ENCODE results near the gene EXPH5.
"Not testable (repeated sequence)": the region's sequence is repeated elsewhere in the genome, so short reads cannot be mapped to it uniquely, and the experiment has no call there.

The EXPH5 gene

DNA sequence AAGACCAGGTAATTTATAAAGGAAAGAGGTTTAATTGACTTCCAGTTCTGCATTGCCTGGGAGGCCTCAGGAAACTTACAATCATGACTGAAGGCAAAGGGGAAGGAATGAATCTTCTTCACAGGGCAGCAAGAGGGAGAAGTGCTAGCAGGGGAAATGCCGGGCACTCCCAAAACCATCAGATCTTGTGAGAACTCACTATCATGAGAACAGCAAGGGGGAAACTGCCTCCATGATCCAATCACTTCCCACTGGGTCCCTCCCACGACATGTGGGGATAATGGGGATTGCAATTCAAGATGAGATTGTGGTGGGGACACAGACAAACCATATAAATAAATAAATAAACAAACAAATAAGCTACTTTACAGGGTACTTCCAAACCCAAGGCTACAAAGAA lies 28.8 kb upstream of the EXPH5 start:
- Histone ChIP-seq H3K4me1 (ENCODE audit: control insufficient read depth, low read depth, low read length) (no peaks in the 10 kb centered on the region), H3K9me3 (ENCODE audit: control insufficient read depth, low read depth, low read length) (no peaks in the 10 kb centered on the region), H3K27me3 (ENCODE audit: control insufficient read depth, insufficient read depth, low read length) (no peaks in the 10 kb centered on the region), H3K27ac (ENCODE audit: low read length) (no peak overlapping the region), H3K36me3 (ENCODE audit: control insufficient read depth, low read depth, low read length) (no peaks in the 10 kb centered on the region), H3K9ac (ENCODE audit: low read length) (no peak overlapping the region), H3K4me3 (ENCODE audit: low read length) (no peak overlapping the region)

DNA sequence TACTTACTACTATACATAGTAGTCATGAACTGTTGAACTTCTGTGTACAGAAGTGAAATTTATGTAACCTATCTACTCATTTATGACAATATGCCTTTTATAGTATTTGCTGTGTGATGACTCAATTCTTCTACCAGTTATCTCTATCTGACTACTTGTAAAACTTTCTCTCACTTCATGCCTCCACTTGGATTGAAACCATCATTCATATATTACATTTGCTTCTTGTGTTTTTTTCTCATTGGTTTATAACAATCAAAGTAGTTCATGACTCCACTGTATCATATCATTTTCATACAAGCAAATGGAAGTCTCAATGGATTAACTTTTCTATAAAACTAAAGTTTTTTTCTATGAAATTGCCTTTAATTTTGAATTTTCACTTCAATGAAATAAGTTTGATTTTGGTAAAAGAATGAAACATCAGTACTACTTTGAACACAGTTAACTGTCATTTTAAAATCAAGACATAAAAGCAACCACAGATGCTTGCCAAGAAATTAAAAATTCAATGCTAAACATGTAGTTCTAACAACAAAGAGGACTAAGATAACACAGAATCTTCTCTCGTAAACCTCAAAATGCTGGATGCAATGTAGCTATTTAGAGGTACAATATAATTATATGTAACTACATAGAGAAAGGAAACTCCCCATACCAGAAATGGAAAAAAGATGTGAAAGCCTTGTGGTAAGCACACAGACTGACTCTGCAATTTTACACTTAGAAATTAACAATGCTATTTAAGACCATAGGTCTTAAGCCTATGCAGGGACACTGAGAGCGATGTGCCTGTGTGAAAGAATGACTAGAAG lies 27.6 kb upstream of the EXPH5 start:
- H3K27me3 ChIP-seq (ENCODE audit: control insufficient read depth, insufficient read depth, low read length): no peaks in the 10 kb centered on the region
- no peaks in the 10 kb centered on the region for H3K9me3 ChIP-seq (ENCODE audit: control insufficient read depth, low read depth, low read length)
- H3K27ac ChIP-seq (ENCODE audit: low read length): no peak overlapping the region
- no peaks in the 10 kb centered on the region for H3K4me1 ChIP-seq (ENCODE audit: control insufficient read depth, low read depth, low read length)
- H3K36me3 ChIP-seq (ENCODE audit: control insufficient read depth, low read depth, low read length): no peaks in the 10 kb centered on the region
- no peak overlapping the region for H3K4me3 ChIP-seq (ENCODE audit: low read length)
- no peak overlapping the region for H3K9ac ChIP-seq (ENCODE audit: low read length)

DNA sequence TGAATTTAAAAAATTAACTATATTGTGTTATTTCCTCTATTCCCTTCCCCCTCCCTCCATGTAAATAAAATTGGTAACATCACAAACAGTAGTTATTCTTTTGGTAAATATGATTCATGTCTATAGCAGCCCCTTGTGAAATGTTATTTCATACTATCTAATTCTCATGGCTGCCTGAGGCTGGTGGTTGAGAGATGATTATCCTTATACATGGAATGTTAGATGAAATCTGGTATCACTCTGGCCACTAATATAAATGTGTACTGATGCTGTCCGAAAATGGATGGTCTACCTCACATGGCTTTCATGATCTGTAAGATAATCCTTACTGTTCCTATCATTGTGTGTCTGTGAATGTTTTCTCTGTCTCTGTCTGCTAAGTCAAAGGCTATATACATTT lies 25.0 kb upstream of the EXPH5 start:
- no peaks in the 10 kb centered on the region for H3K4me1 ChIP-seq (ENCODE audit: control insufficient read depth, low read depth, low read length)
- no peaks in the 10 kb centered on the region for H3K36me3 ChIP-seq (ENCODE audit: control insufficient read depth, low read depth, low read length)
- no peaks in the 10 kb centered on the region for H3K9me3 ChIP-seq (ENCODE audit: control insufficient read depth, low read depth, low read length)
- no peak overlapping the region for H3K4me3 ChIP-seq (ENCODE audit: low read length)
- H3K27me3 ChIP-seq (ENCODE audit: control insufficient read depth, insufficient read depth, low read length): no peaks in the 10 kb centered on the region
- H3K9ac ChIP-seq (ENCODE audit: low read length): no peak overlapping the region
- no peak overlapping the region for H3K27ac ChIP-seq (ENCODE audit: low read length)

DNA sequence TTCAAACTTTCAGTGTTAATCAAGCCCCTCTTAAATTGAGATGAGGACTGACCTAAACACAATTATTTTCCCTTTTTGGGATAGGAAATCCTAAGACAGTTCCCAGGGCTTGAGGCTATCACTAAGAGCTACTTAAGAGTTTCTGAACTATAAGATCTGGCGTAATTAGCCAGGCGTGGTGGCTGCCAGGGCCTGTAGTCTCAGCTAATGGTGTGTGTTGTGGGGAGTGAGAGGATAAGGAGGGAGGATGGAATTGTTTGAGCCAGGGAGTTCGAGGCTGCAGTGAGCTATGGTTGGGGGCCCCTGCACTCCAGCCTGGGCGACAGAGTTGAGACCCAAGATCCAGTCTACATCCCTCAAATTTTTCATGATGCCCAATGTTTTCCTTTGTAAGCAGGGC lies 23.5 kb upstream of the EXPH5 start:
- no peaks in the 10 kb centered on the region for H3K4me1 ChIP-seq (ENCODE audit: control insufficient read depth, low read depth, low read length)
- no peak overlapping the region for H3K27ac ChIP-seq (ENCODE audit: low read length)
- no peak overlapping the region for H3K9ac ChIP-seq (ENCODE audit: low read length)

DNA sequence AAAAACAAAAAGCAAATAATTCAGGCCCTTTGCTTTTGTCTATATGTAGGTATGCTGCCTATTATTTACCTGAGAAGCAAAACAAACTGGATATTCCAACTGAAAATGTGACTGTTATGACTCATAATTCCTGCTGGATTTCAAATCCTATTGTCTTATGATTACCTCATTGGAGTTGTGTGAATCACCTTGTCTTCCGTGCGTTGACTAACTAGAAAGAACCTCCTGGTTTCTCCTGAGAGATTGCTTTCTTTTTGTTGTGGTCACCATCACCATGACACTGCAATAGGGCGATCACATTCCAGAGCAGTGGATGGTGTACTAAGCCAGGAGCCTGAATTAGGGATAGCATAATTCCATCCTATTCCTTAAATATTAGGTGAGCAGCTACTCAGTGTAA lies 23.0 kb upstream of the EXPH5 start:
- H3K27ac ChIP-seq (ENCODE audit: low read length): no peak overlapping the region
- no peak overlapping the region for H3K4me3 ChIP-seq (ENCODE audit: low read length)
- no peaks in the 10 kb centered on the region for H3K36me3 ChIP-seq (ENCODE audit: control insufficient read depth, low read depth, low read length)
- no peak overlapping the region for H3K9ac ChIP-seq (ENCODE audit: low read length)
- no peaks in the 10 kb centered on the region for H3K4me1 ChIP-seq (ENCODE audit: control insufficient read depth, low read depth, low read length)
- no peaks in the 10 kb centered on the region for H3K9me3 ChIP-seq (ENCODE audit: control insufficient read depth, low read depth, low read length)
- no peaks in the 10 kb centered on the region for H3K27me3 ChIP-seq (ENCODE audit: control insufficient read depth, insufficient read depth, low read length)

More for the DNA sequence above, 23.5 kb upstream of the EXPH5 start:
- no peaks in the 10 kb centered on the region for H3K36me3 ChIP-seq (ENCODE audit: control insufficient read depth, low read depth, low read length)
- no peak overlapping the region for H3K4me3 ChIP-seq (ENCODE audit: low read length)
- H3K9me3 ChIP-seq (ENCODE audit: control insufficient read depth, low read depth, low read length): no peaks in the 10 kb centered on the region
- H3K27me3 ChIP-seq (ENCODE audit: control insufficient read depth, insufficient read depth, low read length): no peaks in the 10 kb centered on the region

DNA sequence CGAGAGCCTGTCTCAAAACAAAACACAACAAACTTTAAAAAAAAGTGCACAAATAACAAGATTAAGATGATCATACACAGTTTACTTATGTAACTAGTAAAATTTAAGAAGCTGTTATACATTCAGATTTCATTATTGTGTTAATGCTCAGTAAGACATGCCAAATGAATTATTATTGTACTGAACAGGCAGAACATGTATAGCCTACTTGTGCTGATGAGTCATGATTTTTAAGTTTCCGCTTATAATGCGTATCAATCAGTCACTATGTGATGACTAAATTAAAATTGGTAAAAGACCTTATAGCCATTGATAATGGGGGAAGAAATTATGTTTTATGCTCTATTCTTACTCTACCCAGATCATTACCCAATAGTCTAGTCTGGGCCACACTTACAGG lies 20.5 kb upstream of the EXPH5 start:
- H3K4me1 ChIP-seq (ENCODE audit: control insufficient read depth, low read depth, low read length): no peaks in the 10 kb centered on the region
- H3K4me3 ChIP-seq (ENCODE audit: low read length): no peak overlapping the region
- H3K9me3 ChIP-seq (ENCODE audit: control insufficient read depth, low read depth, low read length): no peaks in the 10 kb centered on the region
- no peak overlapping the region for H3K9ac ChIP-seq (ENCODE audit: low read length)
- H3K36me3 ChIP-seq (ENCODE audit: control insufficient read depth, low read depth, low read length): no peaks in the 10 kb centered on the region
- no peak overlapping the region for H3K27ac ChIP-seq (ENCODE audit: low read length)
- no peaks in the 10 kb centered on the region for H3K27me3 ChIP-seq (ENCODE audit: control insufficient read depth, insufficient read depth, low read length)

DNA sequence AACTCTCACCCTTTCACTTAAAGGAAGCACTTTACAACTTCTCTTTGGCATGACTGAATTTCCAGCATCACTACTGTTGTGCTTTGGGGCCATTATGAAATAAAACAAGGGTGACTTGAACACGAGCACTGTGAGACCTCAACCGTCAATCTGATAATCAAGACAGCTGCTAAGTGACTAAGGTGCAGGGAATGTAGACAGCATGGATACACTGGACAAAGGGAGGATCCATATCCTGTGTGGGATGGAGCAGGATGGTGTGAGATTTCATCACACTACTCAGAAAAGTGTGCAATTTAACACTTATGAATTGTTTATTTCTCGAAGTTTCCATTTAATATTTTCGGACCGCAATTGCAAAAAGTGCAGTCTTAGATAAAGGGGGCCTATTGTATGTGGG lies 16.1 kb upstream of the EXPH5 start:
- H3K27ac ChIP-seq (ENCODE audit: low read length): no peak overlapping the region

DNA sequence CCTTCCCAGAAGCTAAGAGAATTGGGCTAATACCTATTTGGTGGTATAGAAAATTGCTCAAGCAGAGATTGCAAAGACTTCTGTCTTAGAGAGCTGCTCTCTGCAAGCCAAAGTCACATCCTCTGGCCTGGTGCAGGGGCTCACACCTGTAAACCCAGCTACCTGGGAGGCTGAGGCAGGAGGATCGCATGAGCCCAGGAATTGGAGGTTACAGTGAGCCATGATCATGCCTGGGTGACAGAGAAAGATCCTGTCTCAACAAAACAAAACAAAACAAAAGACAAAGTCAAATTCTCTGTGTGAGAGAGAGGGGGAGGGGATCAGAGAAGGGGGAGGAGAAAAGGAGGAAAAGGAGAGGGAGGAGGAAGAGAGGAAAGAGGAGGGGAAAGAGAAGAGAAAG lies 15.0 kb upstream of the EXPH5 start:
- Histone ChIP-seq H3K27me3 (ENCODE audit: control insufficient read depth, insufficient read depth, low read length) (no peaks in the 10 kb centered on the region), H3K9ac (ENCODE audit: low read length) (no peak overlapping the region), H3K4me3 (ENCODE audit: low read length) (no peak overlapping the region), H3K36me3 (ENCODE audit: control insufficient read depth, low read depth, low read length) (no peaks in the 10 kb centered on the region), H3K4me1 (ENCODE audit: control insufficient read depth, low read depth, low read length) (no peaks in the 10 kb centered on the region), H3K27ac (ENCODE audit: low read length) (no peak overlapping the region), H3K9me3 (ENCODE audit: control insufficient read depth, low read depth, low read length) (no peaks in the 10 kb centered on the region)

More for the DNA sequence above, 16.1 kb upstream of the EXPH5 start:
- Histone ChIP-seq H3K36me3 (ENCODE audit: control insufficient read depth, low read depth, low read length) (no peaks in the 10 kb centered on the region), H3K9me3 (ENCODE audit: control insufficient read depth, low read depth, low read length) (no peaks in the 10 kb centered on the region), H3K27me3 (ENCODE audit: control insufficient read depth, insufficient read depth, low read length) (no peaks in the 10 kb centered on the region), H3K4me1 (ENCODE audit: control insufficient read depth, low read depth, low read length) (no peaks in the 10 kb centered on the region), H3K4me3 (ENCODE audit: low read length) (no peak overlapping the region), H3K9ac (ENCODE audit: low read length) (no peak overlapping the region)

DNA sequence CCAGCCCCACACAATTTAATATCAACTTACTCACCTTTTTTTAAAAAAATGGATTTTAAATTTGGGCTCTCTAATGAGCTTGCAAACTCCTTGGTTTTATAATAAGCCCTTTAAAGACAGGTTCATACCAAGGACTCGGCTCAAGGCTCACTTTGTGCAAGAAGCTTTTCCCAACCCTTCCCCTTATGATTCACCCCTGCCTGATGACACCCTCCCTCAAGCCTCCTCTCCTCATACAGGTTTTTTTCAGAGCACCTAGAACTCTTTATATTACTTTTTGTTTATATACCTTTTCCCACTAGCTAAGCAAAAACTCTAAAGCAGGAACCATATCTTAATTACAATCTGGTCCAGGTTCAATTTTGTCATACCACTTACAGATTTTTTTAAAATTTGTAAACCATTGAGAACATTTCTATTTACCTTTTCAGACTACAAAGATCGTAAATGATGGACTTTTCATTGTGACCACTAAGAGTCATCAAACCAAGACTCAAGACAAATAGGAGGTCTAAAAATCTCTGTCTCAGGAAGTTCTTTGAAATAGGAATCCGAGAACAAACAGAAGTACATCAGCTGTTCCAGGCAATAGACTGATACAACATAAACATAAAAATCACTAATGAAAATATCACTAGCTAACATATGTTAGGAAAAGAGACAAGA lies 13.1 kb upstream of the EXPH5 start:
- Histone ChIP-seq H3K9me3 (ENCODE audit: control insufficient read depth, low read depth, low read length) (no peaks in the 10 kb centered on the region), H3K27ac (ENCODE audit: low read length) (no peak overlapping the region), H3K4me1 (ENCODE audit: control insufficient read depth, low read depth, low read length) (no peaks in the 10 kb centered on the region), H3K27me3 (ENCODE audit: control insufficient read depth, insufficient read depth, low read length) (no peaks in the 10 kb centered on the region), H3K9ac (ENCODE audit: low read length) (no peak overlapping the region), H3K4me3 (ENCODE audit: low read length) (no peak overlapping the region), H3K36me3 (ENCODE audit: control insufficient read depth, low read depth, low read length) (no peaks in the 10 kb centered on the region)

DNA sequence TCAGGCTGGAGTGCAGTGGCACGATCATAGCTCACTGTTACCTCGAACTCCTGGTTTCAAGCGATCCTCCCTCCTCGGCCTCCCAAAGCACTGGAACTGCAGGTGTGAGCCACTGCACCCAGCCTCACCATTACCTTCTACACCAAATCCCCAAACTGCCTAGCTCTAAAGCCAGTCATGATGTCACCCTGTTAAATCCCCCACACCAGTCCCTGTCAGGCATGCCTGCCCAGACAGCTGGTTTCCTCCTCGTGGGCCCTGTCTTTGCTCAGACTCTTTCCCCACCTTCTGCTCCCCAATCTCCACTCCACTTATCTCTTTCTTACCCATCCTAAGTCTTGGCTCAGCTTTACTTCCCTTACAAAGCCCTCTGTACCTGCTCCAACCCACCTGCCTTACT lies 12.5 kb upstream of the EXPH5 start:
- no peak overlapping the region for H3K4me3 ChIP-seq (ENCODE audit: low read length)
- no peaks in the 10 kb centered on the region for H3K9me3 ChIP-seq (ENCODE audit: control insufficient read depth, low read depth, low read length)
- H3K36me3 ChIP-seq (ENCODE audit: control insufficient read depth, low read depth, low read length): no peaks in the 10 kb centered on the region
- H3K27ac ChIP-seq (ENCODE audit: low read length): no peak overlapping the region
- no peak overlapping the region for H3K9ac ChIP-seq (ENCODE audit: low read length)
- no peaks in the 10 kb centered on the region for H3K4me1 ChIP-seq (ENCODE audit: control insufficient read depth, low read depth, low read length)
- no peaks in the 10 kb centered on the region for H3K27me3 ChIP-seq (ENCODE audit: control insufficient read depth, insufficient read depth, low read length)

DNA sequence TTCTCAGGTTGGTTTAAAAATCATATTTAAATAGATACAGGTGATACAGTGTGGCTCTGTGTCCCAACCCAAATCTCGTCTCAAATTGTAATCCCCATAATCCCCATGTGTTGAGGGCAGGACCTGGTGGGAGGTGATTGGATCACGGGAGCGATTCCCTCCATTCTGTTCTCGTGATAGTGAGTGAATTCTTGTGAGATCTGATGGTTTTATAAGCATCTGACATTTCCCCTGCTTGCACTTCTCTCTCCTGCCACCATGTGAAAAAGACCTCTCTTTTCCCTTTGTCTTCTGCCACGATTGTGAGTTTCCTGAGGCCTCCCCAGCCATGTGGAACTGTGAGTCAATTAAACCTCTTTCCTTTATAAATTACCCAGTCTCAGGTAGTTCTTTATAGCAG lies 9.2 kb upstream of the EXPH5 start:
- not testable (repeated sequence) for H3K9ac ChIP-seq (ENCODE audit: low read length); H3K27ac ChIP-seq (ENCODE audit: low read length); H3K9me3 ChIP-seq (ENCODE audit: control insufficient read depth, low read depth, low read length); H3K4me3 ChIP-seq (ENCODE audit: low read length); H3K27me3 ChIP-seq (ENCODE audit: control insufficient read depth, insufficient read depth, low read length); H3K36me3 ChIP-seq (ENCODE audit: control insufficient read depth, low read depth, low read length); H3K4me1 ChIP-seq (ENCODE audit: control insufficient read depth, low read depth, low read length)

DNA sequence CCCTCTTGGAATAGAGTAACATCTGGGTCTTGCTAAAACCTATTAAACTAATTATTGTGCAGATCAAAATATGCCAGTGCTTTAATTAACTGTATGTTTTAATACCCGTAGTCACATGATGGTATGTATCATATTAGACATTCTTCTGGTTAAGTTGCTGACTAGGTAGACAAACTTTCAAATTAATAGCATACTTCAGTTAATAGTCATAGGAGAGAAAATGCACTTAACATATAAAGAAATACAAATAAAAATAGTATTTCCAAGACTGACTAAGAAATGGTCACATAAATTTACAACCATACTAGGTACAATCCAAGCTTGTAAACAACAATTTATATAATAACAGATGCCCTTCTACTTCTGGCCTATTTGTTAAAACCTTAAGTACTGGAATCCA lies 7.6 kb upstream of the EXPH5 start:
- Histone ChIP-seq H3K4me3 (ENCODE audit: low read length) (no peak overlapping the region), H3K27me3 (ENCODE audit: control insufficient read depth, insufficient read depth, low read length) (no peaks in the 10 kb centered on the region), H3K4me1 (ENCODE audit: control insufficient read depth, low read depth, low read length) (no peaks in the 10 kb centered on the region), H3K9me3 (ENCODE audit: control insufficient read depth, low read depth, low read length) (no peaks in the 10 kb centered on the region), H3K27ac (ENCODE audit: low read length) (no peak overlapping the region), H3K9ac (ENCODE audit: low read length) (no peak overlapping the region), H3K36me3 (ENCODE audit: control insufficient read depth, low read depth, low read length) (no peaks in the 10 kb centered on the region)
